ENCODE results near the gene OTULIN. TPM values are rescaled to one million over a fixed set of nuclear protein-coding genes. Genes with fewer than 3 reads are reported as not detected.

OTULIN gene
- total and polyA plus RNA-seq, 7 donors = 2.3 to 20.4 (median 12.4) TPM

DNA sequence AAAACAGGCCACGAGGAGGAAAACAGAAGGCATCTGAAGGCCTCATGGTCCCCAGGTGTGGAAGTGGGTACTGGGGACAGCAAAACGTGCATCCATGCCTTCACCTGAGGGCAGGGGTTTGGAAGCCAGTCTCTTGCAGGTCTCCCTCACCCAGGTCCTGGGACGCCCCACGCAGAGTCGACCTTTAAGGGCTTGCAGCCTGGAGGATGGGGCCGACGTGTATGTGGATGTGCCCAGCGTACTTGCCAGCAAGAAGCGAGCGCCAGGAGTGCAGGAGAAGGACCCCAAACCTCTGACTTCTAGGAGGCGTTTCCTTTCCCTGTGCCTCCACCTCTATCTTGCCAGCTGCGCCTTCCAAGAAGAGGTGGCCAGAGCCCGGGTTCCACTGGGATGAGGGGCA, 65.9 kb downstream of the OTULIN start:
- ATAC-seq = no peak
- TF ChIP-seq CTCF (IDR thresholded peaks at IDR 0.05) = no peak
- no peak for DNase-seq
- WGBS, 3 donors = 89 to 92% (median 89%) methylated on average over 13 of the region's 13 CpGs
- Histone ChIP-seq H3K4me1 (peaks cover 39% of the 10 kb centered on the region), H3K9me3 (no peaks in the 10 kb centered on the region), H3K27me3 (ENCODE audit: insufficient read depth in 3 of 3, low read length in 2 of 3) (no peaks in the 10 kb centered on the region), H3K4me3 (no peak overlapping the region), H3K27ac (no peak overlapping the region), H3K36me3 (ENCODE audit: insufficient read depth in 1 of 2, low read depth in 1 of 2) (peaks cover 0 to 12% of the 10 kb centered on the region in 2 donors)
- intact Hi-C loops (cut with DNase I) = no loop called here

DNA sequence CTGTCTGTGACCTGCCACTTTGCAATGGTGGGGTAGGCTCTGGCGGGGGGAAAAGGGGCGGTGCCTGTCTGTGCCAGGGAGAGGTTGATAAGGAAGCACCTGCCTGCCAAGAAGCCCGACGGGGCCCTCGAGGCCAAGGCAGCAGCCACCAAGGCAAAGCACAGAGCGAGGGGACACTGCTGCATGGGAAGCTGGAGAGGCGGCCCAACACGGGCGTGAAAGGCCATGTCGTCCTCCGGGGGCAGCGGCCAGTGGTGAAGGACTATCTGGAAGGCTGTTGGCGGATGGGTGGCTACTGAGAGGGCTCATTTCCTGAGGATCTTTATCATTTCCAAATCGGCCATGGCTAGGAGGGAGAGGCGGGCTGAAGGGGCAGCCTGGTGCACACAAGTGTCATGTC, 66.4 kb downstream of the OTULIN start:
- intact Hi-C loops (cut with DNase I) = no loop called here

DNA sequence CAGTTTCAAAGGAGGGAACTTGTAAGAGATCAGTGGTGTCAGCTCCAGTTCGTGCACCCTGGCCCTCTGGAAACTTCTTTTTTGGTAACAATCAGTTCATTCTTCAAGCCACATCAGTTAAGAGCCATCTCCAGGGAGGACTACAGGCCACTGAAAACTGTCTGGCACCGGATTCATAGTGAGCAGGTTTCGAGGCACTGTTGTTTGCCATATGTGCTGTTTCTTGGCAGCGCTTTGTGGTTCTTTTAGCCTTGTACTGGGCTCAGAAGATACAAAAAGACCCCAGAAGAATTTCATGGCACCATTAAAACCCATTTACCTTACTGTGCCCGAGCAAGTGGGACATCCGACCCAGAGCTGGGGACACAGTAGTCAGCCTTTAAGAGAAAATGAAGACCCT, 68.5 kb downstream of the OTULIN start:
- DNase-seq (no peak), ATAC-seq (no peak)
- intact Hi-C loops (cut with DNase I) = no loop called here
- no peaks in the 10 kb centered on the region for H3K9me3 ChIP-seq
- H3K36me3 ChIP-seq (ENCODE audit: insufficient read depth in 1 of 2, low read depth in 1 of 2) = peaks cover 0 to 12% of the 10 kb centered on the region in 2 donors
- peak overlapping the region; percentile 30 for H3K27ac ChIP-seq
- H3K4me3 ChIP-seq = no peak overlapping the region
- H3K4me1 ChIP-seq = peaks cover 29% of the 10 kb centered on the region
- 71 to 84% (median 73%) methylated on average over 6 of the region's 6 CpGs for WGBS, 3 donors
- H3K27me3 ChIP-seq (ENCODE audit: insufficient read depth in 3 of 3, low read length in 2 of 3) = no peaks in the 10 kb centered on the region
- no peak for TF ChIP-seq CTCF (IDR thresholded peaks at IDR 0.05)

More for the DNA sequence above, 66.4 kb downstream of the OTULIN start:
- Histone ChIP-seq H3K36me3 (ENCODE audit: insufficient read depth in 1 of 2, low read depth in 1 of 2) (peaks cover 0 to 12% of the 10 kb centered on the region in 2 donors), H3K9me3 (no peaks in the 10 kb centered on the region), H3K4me3 (no peak overlapping the region), H3K27me3 (ENCODE audit: insufficient read depth in 3 of 3, low read length in 2 of 3) (no peaks in the 10 kb centered on the region), H3K4me1 (peaks cover 35% of the 10 kb centered on the region), H3K27ac (no peak overlapping the region)
- ATAC-seq (no peak), DNase-seq (no peak)
- WGBS, 3 donors = 86 to 91% (median 88%) methylated on average over 15 of the region's 15 CpGs
- no peak for TF ChIP-seq CTCF (IDR thresholded peaks at IDR 0.05)

DNA sequence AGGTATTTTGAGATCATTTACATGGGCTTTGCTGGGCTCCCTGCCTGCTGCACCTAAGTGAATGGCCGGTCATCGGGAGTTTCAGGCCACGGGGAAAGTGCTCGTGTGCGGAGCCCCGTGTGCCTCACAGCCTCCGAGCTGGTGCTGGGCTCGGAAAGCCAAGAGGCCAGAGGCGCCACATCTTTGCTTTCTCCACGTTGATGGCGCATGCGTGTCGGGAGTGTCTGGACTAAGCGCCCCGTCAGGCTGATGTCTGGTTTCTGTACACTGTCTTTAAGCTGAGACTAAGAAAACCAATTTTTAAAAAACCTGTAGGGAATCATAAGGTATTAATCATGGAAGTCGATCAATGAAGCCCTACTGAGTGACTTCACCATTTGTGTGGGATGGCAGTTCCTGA, 69.1 kb downstream of the OTULIN start:
- Histone ChIP-seq H3K9me3 (no peaks in the 10 kb centered on the region), H3K4me1 (peaks cover 22% of the 10 kb centered on the region), H3K27me3 (ENCODE audit: insufficient read depth in 3 of 3, low read length in 2 of 3) (no peaks in the 10 kb centered on the region), H3K27ac (peak overlapping the region; percentile 30), H3K36me3 (ENCODE audit: insufficient read depth in 1 of 2, low read depth in 1 of 2) (peaks cover 0 to 12% of the 10 kb centered on the region in 2 donors), H3K4me3 (no peak overlapping the region)
- TF ChIP-seq CTCF (IDR thresholded peaks at IDR 0.05) = no peak
- 96 to 98% (median 96%) methylated on average over 16 of the region's 16 CpGs for WGBS, 3 donors
- DNase-seq (no peak), ATAC-seq (no peak)
- intact Hi-C loops (cut with DNase I) = no loop called here

GRCh38 chr5:14734396-14734795, 69.9 kb downstream of the OTULIN start:
- Histone ChIP-seq H3K4me1 (peaks cover 18% of the 10 kb centered on the region), H3K27ac (peak overlapping the region; percentile 52), H3K36me3 (ENCODE audit: insufficient read depth in 1 of 2, low read depth in 1 of 2) (peaks cover 0 to 12% of the 10 kb centered on the region in 2 donors), H3K27me3 (ENCODE audit: insufficient read depth in 3 of 3, low read length in 2 of 3) (no peaks in the 10 kb centered on the region), H3K9me3 (no peaks in the 10 kb centered on the region), H3K4me3 (no peak overlapping the region)
- TF ChIP-seq CTCF (IDR thresholded peaks at IDR 0.05) = no peak
- DNase-seq (no peak), ATAC-seq (no peak)
- intact Hi-C loops (cut with DNase I) = no loop called here
- 88 to 92% (median 89%) methylated on average over 13 of the region's 13 CpGs for WGBS, 3 donors

Data from psoas muscle (tissue), 8 donors.